Heart left ventricle (tissue), 13 donors: ENCODE data around the gene OVOL2.
"Not testable (repeated sequence)": the region's sequence is repeated elsewhere in the genome, so short reads cannot be mapped to it uniquely, and the experiment has no call there.

ENCODE experiments used
- CTCF ChIP-seq, 12 donors: fragments of 200-600 bp; sonication (generic) in 4 of 12; IDR thresholded peaks; one replicate each; pipeline versions ENCODE4 v1.5.0 to v1.8.0; 2018 to 2022; ENCODE audit warnings: antibody characterized with exemption in 12 of 12, mild to moderate bottlenecking in 5 of 12
- POLR2A ChIP-seq, 2 donors: fragments of 450-650 bp; IDR thresholded peaks; one replicate each; pipeline ENCODE4 v1.6.1; 2017; ENCODE audit warnings: antibody characterized with exemption in 2 of 2, mild to moderate bottlenecking in 2 of 2, moderate library complexity in 2 of 2
- donor health status: ischemic (EF 13 %, LVEDD 7.1; RV severe dilation, severe dysfunction).
- donor health status: DM: no; HTN: yes; CAD: no.
- donor health status: DM: no; HTN: no; CAD: no.
- donor health status: ischemic (EF 25% LVEDD 6.9; RV normal size, moderate dysfunction).
- donor health status: ischemic (EF 25% LVEDD 5.7; RV mildly dilated, moderate dysfunction).
- donor health status: ischemic (EF 35%, LVEDD 5.7; RV mildly dilated, moderate dysfunction).
- donor health status: nonischemic (EF 11% LVEDD 7.7; RV severe dilation, severe dysfunction).
- donor health status: DM: yes; HTN: yes; CAD: no.
- donor health status: PGD.
- donor health status: ischemic (EF 29% LVEDD 5.4; RV normal size, mild dysfunction).
- donor health status: nonischemic (EF 23%, LVEDD 6.1; RV moderate dilation, normal function).

DNA sequence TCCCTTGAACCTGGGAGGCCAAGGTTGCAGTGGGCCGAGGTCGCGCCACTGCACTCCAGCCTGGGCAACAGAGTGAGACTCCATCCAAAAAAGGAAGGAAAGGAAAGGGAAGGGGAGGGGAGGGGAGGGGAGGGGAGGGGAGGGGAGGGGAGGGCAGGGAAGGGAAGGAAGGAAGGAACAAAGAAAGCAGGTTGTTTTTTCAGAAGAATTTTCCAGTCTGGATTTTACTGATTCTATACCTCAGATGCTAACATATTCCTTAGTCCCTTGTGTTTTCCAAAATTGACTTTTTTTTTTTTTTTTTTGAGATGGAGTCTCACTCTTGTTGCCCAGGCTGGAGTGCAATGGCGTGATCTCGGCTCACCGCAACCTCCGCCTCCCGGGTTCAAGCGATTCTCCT is 23.1 kb upstream of the OVOL2 start:
- TF ChIP-seq CTCF, POLR2A (IDR thresholded peaks at IDR 0.05): not testable (repeated sequence)
